OCI-LY1 (cell line): Measurements from ENCODE around the gene PALB2.

Source experiments
- EZH2 ChIP-seq: fragments of 200-600 bp; sonication (generic), shearing (Covaris generic); IDR thresholded peaks from 2 replicates; pipeline ENCODE4 v1.8.0; 2017; ENCODE audit warnings: borderline replicate concordance, mixed run types, mild to moderate bottlenecking, antibody characterized with exemption, low read length, moderate library complexity, mixed read lengths
- TF ChIP-seq, protein P1 (sequence below): fragments of 200-600 bp; sonication (generic), shearing (Covaris generic); IDR thresholded peaks from 2 replicates; pipeline ENCODE4 v1.5.1; 2017; ENCODE audit warnings: mild to moderate bottlenecking, antibody characterized with exemption, low read length, moderate library complexity, mixed read lengths

DNA sequence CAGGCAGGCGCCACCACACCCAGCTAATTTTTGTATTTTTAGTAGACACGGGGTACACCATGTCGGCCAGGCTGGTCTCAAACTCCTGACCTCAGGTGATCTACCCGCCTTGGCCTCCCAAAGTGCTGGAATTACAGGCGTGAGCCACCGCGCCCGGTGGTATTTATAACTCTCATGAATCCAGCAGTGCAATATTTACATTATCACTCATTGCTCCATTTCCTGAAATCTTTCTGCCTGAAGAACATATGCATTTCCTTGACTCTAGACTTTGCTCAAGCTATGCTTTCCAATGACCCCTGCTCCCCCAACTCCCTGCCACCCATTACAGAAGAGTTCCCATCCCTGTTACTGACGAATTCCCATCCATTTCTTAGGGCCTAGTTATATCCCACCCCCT is 25.3 kb downstream of the PALB2 start:
- TF ChIP-seq, protein P1, sequence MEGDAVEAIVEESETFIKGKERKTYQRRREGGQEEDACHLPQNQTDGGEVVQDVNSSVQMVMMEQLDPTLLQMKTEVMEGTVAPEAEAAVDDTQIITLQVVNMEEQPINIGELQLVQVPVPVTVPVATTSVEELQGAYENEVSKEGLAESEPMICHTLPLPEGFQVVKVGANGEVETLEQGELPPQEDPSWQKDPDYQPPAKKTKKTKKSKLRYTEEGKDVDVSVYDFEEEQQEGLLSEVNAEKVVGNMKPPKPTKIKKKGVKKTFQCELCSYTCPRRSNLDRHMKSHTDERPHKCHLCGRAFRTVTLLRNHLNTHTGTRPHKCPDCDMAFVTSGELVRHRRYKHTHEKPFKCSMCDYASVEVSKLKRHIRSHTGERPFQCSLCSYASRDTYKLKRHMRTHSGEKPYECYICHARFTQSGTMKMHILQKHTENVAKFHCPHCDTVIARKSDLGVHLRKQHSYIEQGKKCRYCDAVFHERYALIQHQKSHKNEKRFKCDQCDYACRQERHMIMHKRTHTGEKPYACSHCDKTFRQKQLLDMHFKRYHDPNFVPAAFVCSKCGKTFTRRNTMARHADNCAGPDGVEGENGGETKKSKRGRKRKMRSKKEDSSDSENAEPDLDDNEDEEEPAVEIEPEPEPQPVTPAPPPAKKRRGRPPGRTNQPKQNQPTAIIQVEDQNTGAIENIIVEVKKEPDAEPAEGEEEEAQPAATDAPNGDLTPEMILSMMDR: no peak
- no peak for TF ChIP-seq EZH2
